HG03521 (cell line): ENCODE results near the gene GOLGA6L1.
"Not testable (repeated sequence)": the region's sequence is repeated elsewhere in the genome, so short reads cannot be mapped to it uniquely, and the experiment has no call there.

Experiments used
- ATAC-seq: cut with Tn5 transposase; IDR thresholded peaks from one replicate; pipeline ENCODE4 v1.9.1; 2021; ENCODE audit warnings: mild to moderate bottlenecking, moderate library complexity; ENCODE audit not compliant: unreplicated experiment

The GOLGA6L1 gene, protein sequence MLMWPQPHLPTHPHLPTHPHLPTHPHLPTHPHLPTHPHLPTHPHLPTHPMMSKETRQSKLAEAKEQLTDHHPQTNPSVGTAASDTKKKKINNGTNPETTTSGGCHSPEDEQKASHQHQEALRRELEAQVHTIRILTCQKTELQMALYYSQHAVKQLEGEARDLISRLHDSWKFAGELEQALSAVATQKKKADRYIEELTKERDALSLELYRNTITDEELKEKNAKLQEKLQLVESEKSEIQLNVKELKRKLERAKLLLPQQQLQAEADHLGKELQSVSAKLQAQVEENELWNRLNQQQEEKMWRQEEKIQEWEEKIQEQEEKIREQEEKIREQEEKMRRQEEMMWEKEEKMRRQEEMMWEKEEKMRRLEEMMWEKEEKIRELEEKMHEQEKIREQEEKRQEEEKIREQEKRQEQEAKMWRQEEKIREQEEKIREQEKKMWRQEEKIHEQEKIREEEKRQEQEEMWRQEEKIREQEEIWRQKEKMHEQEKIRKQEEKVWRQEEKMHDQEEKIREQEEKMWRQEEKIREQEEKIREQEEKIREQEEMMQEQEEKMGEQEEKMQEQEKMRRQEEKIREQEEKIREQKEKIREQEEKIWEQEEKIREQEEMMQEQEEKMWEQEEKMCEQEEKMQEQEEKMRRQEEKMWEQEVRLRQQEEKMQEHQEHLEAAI

DNA sequence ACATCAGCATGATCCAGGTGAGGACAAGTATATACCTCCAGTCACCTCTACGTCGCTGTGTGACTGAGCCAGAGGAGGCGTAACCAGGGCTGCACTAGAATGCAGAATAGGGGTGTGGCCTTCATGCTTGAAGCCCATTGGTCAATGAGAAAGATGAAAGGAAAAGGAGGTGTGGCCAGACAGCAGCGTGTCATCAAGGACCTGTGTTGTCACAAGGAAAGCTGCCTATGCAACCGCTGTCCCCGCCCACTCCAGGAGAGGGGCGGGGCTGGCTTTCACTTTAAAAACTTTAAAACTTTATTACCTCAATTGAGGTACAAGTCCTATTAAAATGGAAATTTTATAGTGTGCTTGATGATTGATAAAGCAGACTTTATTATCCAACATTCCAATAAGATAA is at the start of gene GOLGA6L1:
Gene GOLGA6L1 (minus strand): TSS at position 101 of the 400 bp plus-strand sequence. CDS start 91 bp downstream, at position 10.
- not testable (repeated sequence) for ATAC-seq

GRCh38 chr15:23181201-23181600 is 44.6 kb upstream of the GOLGA6L1 start:
- not testable (repeated sequence) for ATAC-seq

DNA sequence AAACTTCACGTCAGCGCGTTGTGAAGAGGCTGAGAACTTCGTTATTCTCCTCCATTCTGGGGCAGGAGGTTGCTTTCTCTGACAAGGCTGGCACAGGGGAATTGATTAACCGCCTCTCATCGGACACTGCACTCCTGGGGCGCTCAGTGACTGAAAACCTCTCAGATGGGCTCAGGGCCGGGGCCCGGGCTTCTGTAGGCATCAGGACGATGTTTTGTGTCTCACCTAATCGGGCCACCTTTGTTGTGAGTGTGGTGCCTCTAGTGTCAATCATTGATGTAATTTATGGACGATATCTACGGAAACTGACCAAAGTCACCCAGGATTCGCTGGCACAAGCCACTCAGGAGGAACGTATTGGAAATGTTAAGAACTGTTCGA is 43.9 kb upstream of the GOLGA6L1 start:
- not testable (repeated sequence) for ATAC-seq

DNA sequence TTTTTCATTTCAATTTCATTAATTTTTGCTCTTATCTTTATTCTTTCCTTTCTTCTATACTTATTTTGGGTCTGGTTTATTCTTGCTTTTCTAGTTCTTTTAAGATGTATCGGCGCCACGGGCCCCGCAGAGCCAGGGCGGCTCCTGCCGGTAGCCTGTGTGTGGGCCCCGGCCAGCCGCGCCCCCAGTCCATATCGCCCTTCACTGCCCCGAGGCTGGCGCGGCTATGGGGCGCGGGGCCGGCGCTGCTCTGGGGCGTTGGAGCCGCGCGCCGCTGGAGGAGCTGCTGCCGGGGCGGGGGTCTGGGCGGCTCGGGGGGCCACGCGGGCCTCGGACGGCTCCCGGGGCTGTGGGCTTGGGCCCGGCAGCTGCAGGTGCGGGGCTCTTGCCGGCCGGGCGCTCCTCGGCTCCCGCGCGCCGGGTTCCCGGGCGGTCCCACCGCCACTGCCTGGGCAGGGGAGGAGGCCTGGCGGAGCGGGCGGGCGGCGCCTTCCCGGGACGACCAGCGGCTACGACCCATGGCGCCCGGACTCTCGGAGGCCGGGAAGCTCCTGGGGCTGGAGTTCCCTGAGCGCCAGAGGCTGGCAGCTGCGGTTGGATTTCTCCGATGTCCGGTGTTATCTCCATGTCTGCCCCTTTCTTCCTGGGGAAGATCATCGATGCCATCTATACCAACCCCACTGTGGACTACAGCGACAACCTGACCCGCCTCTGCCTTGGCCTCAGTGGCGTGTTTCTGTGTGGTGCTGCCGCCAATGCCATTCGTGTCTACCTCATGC is 43.3 kb upstream of the GOLGA6L1 start:
- not testable (repeated sequence) for ATAC-seq

GRCh38 chr15:23176683-23177082 is 40.1 kb upstream of the GOLGA6L1 start:
- ATAC-seq, result not testable (repeated sequence)

DNA sequence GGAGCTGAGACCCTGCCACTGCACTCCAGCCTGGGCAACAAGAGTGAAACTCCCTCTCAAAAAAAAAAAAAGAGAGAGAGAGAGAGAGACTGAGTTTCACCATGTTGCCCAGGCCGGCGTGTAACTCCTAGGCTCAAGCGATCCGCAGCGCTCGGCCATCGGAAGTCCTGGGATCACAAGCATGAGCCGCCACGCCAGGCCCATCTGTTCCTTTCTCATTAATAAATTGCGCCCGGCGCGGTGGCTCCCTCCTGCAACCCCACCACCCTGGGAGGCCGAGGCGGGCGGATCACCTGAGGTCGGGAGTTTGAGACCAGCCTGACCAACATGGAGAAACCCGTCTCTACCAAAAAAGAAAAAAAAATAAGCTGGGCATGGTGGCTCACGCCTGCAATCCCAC is 39.0 kb upstream of the GOLGA6L1 start:
- ATAC-seq, result not testable (repeated sequence)

DNA sequence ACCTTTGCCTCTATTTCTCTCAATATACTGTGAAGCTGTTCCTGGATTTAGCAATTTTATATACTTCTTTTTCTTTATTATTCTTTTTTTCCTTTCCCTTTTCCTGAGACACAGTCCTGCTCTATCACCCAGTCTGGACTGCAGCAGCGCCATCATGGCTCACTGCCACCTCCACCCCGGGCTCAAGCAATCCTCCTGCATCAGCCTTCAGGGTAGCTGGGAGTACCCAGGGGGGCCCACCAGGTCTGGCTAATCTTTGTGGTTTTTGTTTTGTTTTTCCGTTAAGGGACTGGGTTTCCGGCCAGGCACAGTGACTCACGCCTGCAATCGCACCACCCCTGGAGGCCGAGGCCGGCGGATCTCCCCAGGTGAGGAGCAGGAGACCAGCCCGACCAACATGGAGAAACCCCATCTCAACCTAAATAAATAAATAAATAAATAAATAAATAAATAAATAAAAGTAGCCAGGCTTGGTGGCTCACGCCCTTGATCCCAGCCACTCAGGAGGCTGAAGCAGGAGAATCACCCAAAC is 38.1 kb upstream of the GOLGA6L1 start:
- not testable (repeated sequence) for ATAC-seq

DNA sequence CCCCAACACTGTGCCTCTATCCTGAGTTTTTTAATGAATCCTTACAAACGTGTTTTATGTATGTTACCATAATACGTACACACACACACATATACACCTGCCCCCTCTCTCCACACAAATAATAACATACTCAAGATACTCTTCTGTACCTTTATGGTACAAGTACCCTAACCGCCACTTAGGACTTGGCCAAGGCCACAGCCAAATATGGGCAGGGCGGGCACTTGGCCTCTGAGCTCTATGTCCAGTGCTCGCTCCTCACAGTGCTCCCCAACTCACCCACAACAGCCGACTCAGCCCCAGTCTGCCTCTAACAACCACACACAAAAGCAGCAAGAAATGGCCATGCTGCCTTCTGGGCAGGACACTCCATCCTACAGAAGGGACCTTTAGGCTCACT is 3.8 kb downstream of the GOLGA6L1 start:
- ATAC-seq, result not testable (repeated sequence)

DNA sequence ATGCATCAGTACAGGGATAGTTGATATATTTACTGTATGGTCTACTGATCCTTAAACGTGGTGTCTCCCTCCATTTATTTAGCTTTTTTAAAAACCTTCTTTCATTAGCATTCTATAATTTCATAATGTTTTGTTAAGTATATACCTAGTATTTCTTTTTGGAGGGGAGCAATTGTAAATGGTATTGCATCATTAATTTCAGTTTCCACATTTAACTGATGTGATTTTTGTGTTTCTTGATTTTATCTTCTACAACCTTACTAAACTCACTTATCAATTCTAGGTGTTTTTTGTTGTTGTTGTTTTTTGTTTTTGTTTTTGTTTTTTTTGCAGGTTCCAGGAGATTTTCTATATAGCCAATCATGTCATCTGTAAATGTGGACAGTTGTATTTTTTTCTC is 18.4 kb downstream of the GOLGA6L1 start:
- ATAC-seq, result no peak

- no peak for ATAC-seq
These were observed 40.8 kb downstream of the GOLGA6L1 start for GRCh38 chr15:23095796-23096195.

GRCh38 chr15:23083115-23083514 is 53.5 kb downstream of the GOLGA6L1 start:
- ATAC-seq, result no peak

DNA sequence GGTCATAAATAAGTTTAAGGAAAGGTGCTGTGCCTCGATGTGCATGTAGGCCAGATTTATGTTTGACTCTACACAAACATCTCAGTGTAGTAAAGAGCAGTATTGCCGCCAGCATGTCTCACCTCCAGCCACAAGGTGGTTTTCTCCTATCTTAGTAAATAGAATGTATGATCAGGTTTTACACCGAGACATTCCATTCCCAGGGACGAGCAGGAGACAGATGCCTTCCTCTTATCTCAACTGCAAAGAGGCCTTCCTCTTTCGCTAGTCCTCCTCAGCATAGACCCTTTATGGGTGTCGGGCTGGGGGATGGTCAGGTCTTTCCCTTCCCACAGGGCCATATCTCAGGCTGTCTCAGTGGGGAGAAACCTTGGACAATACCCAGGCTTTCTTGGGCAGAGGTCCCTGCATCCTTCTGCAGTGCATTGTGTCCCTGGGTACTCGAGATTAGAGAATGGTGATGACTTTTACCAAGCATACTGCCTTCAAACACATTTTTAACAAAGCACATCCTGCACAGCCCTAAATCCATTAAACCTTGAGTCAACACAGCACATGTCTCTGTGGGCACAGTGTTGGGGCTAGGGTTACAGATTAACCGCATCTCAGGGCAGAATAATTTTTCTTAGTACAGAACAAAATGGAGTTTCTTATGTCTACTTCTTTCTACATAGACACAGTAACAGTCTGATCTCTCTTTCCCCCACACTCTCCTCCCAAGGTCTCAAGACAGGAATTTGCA is 54.5 kb downstream of the GOLGA6L1 start:
- ATAC-seq, result not testable (repeated sequence)

DNA sequence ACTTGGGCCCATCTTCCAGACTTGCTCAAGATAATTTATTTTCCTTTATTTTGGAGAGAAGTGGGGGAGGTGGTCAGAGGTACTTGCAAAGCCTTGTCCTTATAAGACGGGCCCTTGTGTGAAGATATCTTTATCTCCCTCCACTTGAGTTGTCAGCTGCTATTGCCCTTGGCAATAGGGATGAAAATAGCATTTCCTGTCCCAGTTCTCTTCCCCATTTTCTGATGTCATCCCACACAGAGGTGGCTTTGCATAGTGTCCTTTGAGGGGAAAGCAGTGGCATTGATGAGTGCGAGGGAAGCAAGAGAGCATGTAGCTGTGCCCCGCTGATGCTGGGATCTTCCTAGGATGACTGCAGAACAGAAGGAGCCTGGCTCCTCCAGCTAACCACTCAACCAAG is 55.4 kb downstream of the GOLGA6L1 start:
- no peak for ATAC-seq

GRCh38 chr15:23079766-23080165 is 56.9 kb downstream of the GOLGA6L1 start:
- ATAC-seq, result no peak
